ENCODE measurements around the gene TFDP1. TPM values are rescaled to one million over a fixed set of nuclear protein-coding genes. Genes with fewer than 3 reads are reported as not detected.

Gene TFDP1
- polyA plus RNA-seq, 1 of the 3 experiments (the other 2 are of a cell fraction), result 76.7 TPM

DNA sequence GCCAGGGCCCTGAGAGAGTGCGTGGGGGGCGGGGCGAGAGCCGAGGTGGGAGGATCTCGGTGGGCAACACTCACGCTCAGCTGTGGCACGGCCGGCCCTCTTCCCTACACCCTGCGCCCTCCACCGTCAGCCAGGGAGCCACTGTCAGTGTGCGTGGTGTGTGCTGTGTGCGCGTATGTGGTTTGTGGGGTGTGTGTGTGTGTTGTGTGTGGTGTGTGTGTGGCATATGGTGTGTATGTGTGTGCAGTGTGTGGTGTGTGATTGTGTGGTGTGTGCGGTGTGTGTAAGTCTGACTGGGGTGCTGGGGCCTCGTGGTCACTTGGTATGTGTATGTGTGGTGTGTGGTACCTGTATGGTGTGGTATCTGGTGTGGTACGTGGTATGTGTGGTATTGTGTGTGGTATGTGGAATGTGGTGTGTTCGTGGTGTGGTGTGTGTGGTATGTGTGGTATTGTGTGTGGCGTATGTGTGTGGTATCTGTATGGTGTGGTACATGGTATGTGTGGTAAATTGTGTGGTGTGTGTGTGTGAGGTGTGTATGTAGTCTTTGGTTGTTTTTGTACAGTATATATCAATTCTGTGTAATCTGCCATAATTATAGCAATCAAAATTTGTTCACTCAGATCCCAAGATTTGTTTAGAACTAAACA is 87.6 kb downstream of the TFDP1 start (continued):
- no peak for TF ChIP-seq EP300 (IDR thresholded peaks at IDR 0.05; ENCODE audit: borderline replicate concordance in 1 of 2, low read depth in 1 of 2, low read length in 1 of 2)

Other genes starting within 250 kb of the TFDP1 start
- gene GRTP1, start 220.6 kb upstream of the TFDP1 start, polyA plus RNA-seq (2012; rRNA removed), result 8.0 and 10.2 TPM in 2 replicates
- 1.0 and 1.2 TPM in 2 replicates for gene ADPRHL1, start 131.3 kb upstream of the TFDP1 start, polyA plus RNA-seq (2012; rRNA removed)
- 11.0 and 13.0 TPM in 2 replicates for gene DCUN1D2, start 94.0 kb upstream of the TFDP1 start, polyA plus RNA-seq (2012; rRNA removed)
- not detected in 2 replicates for gene ATP4B, start 73.4 kb downstream of the TFDP1 start, polyA plus RNA-seq (2012; rRNA removed)
- gene GRK1, start 82.5 kb downstream of the TFDP1 start, polyA plus RNA-seq (2012; rRNA removed), result 0.08 and 0.12 TPM in 2 replicates
- 10.6 and 14.8 TPM in 2 replicates for gene TMEM255B, start 174.5 kb downstream of the TFDP1 start, polyA plus RNA-seq (2012; rRNA removed)

Data from SK-N-SH (cell line).